ENCODE results near the gene ARL5C.

ARL5C gene

DNA sequence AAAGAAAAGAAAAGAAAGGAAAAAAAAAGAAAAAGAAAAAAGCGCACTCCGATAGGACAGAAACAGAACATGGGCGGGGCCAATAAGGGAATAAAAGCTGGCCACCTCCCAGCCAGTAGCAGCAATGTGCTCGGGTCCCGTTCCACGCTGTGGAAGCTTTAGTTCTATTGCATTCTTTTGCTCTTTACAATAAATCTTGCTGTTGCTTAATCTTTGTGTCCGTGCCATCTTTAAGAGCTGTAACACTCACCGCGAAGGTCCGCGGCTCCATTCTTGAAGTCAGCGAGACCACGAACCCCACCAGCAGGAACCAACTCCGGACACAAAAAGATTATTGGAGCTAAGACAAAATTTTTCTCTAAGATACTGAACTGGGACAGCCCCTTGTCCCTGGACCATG lies 3.1 kb upstream of the ARL5C start:
- in situ Hi-C loops (cut with MboI; ENCODE audit: low sequenced_read_pairs): loop anchor here (10.0 to 25.0 kb wide), 2 partner anchors 184 to 307 kb away; partner anchors contain the start of genes LASP1 and RPL23

DNA sequence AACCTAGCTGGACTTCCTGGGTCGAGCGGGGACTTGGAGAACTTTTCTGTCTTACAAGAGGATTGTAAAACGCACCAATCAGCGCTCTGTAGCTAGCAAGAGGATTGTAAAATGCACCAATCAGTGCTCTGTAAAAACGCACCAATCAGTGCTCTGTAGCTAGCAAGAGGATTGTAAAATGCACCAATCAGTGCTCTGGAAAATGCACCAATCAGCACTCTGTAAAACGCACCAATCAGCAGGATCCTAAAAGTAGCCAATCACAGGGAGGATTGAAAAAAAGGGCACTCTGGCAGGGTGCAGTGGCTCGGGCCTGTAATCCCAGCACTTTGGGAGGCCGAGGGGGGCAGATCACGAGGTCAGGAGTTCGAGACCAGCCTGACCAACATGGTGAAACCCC lies 2.5 kb upstream of the ARL5C start:
- in situ Hi-C loops (cut with MboI; ENCODE audit: low sequenced_read_pairs): loop anchor here (10.0 to 25.0 kb wide), 2 partner anchors 184 to 306 kb away; partner anchors contain the start of genes LASP1 and RPL23

DNA sequence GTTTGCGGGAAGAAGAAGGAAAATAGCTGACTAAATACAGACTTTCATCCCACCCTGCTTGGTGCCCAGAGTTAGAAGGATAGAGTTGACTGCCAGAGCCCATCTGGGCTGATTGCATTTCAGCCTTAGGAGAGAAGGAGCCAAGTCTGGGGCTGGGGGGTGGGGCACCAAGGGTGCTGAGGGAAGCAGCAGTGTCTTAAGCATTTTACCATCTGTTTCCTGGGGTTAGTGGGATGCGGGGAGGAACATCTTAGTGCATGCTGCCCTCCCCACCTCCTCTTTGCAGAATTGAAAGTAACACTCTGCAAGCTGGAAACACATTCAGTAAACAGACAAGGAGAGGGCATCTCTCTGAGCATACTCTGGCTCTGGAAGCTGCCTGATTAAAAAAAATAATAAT lies 1.5 kb upstream of the ARL5C start:
- in situ Hi-C loops (cut with MboI; ENCODE audit: low sequenced_read_pairs): loop anchor here (10.0 to 25.0 kb wide), 2 partner anchors 183 to 305 kb away; partner anchors contain the start of genes LASP1 and RPL23

DNA sequence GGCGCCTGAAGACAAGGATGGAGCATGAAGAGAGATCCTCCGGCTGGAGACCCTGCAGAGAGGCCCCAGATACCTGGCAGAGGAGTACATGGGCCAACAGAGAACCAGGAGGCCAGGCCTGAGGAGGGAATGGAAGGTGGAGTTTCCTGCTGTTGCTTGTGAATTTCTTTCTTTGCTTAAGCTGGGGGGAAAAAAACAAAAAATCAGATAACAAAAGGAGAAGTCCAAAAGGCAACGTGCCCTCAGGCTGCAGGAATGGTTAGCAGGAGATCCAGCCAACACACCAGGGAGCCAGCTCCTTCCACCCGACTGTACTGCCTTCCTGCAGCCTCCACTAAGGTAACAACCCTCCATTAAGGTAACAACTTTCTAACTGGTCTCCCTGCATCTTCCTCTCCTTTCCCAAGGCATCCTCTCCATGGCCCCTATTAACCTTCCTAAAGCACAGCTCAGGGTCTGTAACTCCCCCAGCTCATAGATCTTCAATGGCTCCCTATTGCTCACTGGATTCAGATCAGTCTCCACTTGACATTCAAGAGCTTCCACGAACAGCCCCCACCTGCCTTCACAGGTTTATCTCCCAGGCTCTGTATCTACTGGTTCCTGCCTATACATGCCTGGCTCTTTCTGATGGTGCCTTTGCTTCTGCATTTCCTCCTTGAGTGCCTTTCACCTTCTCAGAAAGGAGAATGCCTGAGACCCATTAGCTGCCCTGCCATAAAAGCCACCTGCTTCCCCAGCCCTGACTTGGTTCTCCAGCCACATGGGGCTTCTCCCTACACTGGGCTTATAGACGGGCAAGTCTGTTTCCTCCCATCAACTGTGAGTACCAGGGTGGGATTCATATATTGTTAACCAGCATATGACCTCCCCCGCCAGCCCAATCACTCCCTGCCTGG lies 725 bp upstream of the ARL5C start:
- in situ Hi-C loops (cut with MboI; ENCODE audit: low sequenced_read_pairs): loop anchor here (10.0 to 25.0 kb wide), 2 partner anchors 182 to 304 kb away; partner anchors contain the start of genes LASP1 and RPL23

DNA sequence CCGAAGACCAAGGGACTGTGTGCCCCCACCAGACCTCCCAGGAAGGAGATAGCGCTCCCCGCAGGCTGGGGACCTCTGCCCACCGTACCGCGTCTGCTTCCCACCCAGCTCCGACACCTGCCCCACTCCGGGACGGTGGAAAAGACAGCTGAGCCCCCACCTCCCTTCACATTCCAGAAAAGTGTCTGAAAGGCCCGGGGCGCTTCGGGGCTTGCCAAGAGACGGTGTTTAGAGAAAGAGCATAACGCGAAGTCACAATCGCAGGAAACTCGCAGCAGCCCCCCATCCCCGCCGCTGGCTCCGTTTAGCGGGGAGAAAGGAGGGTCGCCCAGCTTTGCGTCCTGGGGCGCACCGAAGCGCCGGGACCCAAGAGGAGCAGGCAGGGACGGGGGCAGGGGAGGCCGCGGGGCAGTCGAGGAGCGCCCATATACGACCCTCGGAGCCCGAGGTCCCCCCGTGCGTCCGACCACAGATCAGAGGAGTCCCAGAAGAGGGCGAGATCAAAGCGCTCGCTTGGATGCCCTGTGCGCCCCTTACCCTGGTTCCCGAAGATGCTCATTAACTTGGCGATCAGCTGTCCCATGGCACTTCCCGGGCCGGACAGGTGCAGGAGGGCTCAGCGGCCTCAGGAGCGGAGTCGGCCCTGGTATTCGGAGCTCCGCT lies 652 bp downstream of the ARL5C start:
- in situ Hi-C loops (cut with MboI; ENCODE audit: low sequenced_read_pairs): loop anchor here (10.0 to 25.0 kb wide), 2 partner anchors 181 to 303 kb away; partner anchors contain the start of genes LASP1 and RPL23

DNA sequence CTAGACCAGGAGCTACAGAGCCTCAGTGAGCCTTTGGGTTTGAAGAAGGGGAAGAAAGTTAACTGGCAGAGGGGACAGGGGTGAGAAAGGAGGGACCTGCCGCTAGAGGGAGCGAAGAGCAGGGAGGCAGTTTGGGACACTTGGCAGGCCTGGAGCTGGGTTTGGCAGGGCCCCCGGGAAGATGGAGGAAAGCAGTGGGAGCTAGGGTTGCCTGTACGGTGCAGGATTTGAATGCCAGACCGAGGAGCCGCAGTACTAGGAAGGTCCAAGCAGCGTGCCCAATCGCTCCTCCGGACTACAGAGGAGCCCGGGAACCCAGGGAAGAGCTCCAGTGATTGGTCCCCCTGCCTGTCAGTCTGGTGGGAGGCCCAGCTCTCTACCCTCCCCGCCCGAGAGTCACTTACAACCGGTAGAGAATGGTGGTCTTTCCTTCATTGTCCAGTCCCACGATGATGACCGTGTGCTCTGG lies 1.3 kb downstream of the ARL5C start:
- in situ Hi-C loops (cut with MboI; ENCODE audit: low sequenced_read_pairs): loop anchor here (10.0 to 25.0 kb wide), 2 partner anchors 180 to 302 kb away; partner anchors contain the start of genes LASP1 and RPL23

DNA sequence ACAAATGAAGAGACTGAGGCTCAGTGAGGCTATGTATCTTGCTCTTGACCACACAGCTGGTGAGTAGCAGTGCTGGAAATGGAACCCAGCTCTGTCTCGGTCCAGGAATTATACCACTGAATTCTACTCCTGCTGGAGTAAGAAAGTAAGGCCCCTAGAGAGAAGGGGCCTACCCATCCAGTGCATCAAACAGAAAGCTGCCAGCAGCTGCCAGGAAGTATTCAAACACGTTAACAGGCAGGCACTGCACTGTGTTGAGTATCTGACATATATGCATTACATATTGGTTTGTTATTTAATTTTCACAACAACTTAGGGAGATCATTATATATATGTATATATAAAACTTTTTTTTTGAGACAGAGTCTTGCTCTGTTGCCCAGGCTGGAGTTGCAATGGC lies 4.0 kb downstream of the ARL5C start:
- in situ Hi-C loops (cut with MboI; ENCODE audit: low sequenced_read_pairs): loop anchor here (10.0 to 25.0 kb wide), 2 partner anchors 177 to 300 kb away; partner anchors contain the start of genes LASP1 and RPL23

DNA sequence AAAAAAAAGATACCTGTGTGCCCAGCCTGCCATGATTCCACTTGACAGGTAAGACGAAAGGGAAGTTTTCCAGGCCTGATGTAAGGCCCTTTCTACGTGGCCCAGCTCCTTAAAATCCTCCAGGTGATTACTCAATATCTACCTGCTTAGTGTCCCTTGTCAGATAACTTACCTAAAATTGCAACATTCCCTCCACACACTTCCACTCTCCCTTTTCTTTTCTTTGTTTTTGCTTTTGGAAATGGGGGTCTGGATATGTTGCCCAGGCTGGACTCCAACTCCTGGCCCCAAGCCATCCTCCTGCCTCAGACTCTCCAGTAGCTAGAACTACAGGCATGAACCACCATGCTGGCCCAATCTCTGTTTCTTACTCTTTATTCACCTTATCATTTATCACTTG lies 7.3 kb downstream of the ARL5C start:
- in situ Hi-C loops (cut with MboI; ENCODE audit: low sequenced_read_pairs): loop anchor here (25.0 kb wide), 1 partner anchor 296 kb away; the partner anchor contains the start of genes LASP1 and RPL23

DNA sequence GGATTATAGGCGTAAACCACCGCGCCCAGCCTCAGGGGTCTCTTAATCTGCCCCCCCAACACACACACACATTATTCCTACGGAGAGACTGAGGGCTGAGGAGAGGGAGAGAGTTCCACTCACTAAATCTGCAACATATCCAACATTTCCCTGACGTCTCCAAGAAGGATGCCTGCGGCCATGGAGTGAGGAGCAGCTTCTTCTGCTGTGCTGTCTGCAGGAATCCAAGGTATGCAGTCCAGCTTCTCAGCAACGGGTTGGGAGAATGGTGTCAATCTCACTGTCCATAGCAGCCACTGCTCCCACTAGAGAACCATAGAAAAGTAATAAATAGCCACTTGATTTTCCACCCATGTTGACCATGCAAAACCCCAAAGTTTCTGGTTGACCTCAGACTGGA lies 9.5 kb downstream of the ARL5C start:
- in situ Hi-C loops (cut with MboI; ENCODE audit: low sequenced_read_pairs): loop anchor here (25.0 kb wide), 1 partner anchor 294 kb away; the partner anchor contains the start of genes LASP1 and RPL23

DNA sequence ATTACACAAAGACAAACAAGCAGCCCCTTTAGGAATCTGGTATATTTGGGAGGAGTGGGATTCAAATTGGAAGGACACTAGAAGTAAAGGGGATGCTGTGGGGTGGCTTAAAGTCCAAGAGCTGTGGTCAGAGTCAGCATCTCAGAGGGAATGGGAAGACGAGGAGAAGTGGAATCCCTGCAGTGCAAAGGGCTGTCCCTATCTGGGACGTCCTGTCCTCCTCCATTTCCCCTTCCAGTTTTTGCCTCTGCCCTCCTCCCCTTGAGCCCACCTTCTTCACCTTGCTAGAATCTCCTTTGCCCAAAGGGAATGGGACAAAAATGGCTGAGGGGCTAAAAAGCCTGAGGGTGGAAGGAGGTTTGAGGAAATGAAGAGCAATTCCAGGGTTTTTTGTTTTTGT lies 10.3 kb downstream of the ARL5C start:
- in situ Hi-C loops (cut with MboI; ENCODE audit: low sequenced_read_pairs): loop anchor here (25.0 kb wide), 1 partner anchor 293 kb away; the partner anchor contains the start of genes LASP1 and RPL23

DNA sequence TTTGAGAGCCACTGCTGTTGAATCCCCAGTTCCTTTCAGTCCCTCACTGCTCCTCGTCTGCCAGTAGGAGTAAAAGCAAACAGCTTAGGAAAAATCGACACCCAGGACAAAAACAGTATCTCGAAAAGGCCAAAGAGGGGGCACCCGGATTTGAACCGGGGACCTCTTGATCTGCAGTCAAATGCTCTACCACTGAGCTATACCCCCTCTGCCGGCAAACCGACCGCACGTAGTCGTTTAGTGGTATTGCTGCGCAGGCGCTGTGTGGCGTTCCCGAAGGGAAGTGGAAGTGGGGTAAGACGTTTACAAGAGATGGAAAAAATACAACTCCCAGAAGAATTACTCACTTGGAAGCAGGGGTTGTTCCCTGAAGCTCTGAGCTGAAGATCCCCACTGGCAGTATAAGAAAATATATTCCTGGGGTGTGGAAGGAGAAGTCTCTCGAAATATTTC lies 12.3 kb downstream of the ARL5C start:
- in situ Hi-C loops (cut with MboI; ENCODE audit: low sequenced_read_pairs): loop anchor here (25.0 kb wide), 1 partner anchor 291 kb away; the partner anchor contains the start of genes LASP1 and RPL23

DNA sequence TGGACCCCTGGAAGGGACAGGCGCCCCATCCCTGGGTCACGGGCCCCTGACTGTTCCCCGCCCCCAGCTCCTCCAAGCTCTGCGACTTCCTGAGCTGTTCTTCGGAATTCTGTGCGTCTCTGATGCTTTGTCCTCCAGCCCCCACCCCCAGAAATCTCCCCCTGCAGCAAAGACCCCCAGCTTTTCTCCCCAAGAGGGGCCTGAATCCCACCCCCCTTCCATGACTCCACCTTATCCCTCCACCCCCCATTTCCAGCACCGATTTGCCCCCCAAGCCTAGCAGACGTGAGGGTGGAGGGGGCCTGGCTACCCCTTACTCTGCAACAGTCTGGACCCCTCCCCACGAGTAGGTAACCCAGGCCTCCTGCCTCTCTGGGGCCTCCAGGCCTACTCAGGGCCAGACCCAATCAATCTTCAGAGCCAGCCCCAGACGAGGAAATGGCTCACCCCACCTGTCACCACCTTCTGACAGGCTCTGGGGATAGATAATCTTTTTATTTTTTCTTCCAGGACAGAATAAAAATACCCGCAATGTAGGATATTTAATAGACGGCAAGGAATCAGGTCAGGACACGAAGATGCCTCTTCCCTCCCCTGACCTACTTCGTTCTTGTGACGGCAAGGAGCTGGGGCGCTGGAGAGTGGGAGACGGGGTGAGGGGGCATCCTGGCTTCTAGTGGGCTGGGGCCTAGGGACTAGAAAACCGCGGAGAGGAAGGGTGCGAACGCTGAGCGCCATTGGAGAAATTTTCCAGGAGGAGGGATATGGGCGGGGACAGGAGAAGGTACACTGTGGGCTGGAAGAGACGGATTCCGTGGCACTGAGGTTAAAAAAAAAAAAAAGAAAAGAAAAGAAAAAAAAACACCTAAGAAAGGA lies 13.8 kb downstream of the ARL5C start:
- in situ Hi-C loops (cut with MboI; ENCODE audit: low sequenced_read_pairs): loop anchor here (25.0 kb wide), 1 partner anchor 290 kb away; the partner anchor contains the start of genes LASP1 and RPL23

DNA sequence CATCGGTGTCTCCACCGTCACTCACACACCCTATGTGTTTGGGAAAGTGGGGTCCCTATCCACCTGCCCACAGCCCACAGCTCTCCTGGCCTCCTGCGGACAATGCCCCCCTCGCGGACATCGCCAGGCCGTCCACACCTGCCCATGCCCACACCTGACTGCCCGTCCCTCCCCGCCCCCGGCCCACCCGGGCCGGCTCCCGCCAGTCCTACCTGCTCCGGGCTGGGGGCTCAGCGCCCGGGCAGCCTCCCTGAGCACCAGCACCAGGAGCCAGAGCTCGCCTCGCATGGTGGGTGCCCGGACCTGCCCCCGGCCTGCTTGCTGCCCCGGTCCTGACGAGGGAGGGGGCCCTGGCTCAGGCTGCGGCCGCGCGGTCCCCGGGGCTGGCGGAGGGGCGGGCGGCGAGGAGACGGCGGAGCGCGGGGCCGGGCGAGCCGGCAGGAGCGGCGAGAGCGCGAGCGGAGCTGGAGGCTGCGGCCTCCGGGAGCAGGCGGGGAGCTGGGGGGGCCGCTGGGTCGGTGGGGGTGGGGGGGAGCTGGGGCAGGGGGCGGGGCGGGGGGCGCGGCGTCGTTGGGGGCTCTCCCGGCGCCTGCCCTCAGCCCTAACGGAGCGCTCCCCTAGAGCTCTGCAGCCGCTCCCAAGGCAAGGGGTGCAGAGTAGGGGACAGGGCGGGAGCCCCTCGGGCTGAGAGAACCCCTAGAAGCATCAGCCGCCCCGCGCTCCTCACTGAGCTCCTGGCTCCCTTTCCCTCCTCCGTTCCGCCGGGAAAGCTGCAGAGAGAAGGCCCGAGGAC lies 14.6 kb downstream of the ARL5C start, which contains the start of gene PLXDC1:
Gene PLXDC1, minus strand, starts transcription at position 488 of the 793 bp plus-strand sequence. Its CDS starts 200 bp downstream, at position 288.
- in situ Hi-C loops (cut with MboI; ENCODE audit: low sequenced_read_pairs): loop anchor here (25.0 kb wide), 1 partner anchor 289 kb away; the partner anchor contains the start of genes LASP1 and RPL23

DNA sequence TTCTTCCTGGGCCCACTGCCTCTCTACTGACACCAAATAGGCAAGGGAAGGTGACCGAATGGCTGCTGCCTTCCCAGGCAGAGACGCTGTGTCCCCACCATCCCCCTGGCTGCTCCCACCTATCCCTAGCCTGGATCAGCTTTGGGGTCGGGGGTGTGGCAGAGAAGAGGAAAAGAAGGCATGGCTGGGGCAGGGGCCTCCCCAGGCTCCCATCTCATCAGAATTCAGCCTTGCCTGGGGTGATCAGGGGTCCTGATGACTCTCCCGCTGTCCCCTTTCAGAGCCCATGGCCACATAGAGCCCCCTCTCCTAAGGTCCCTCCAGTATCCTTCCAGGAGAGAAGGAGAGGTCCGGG lies 15.2 kb downstream of the ARL5C start:
- in situ Hi-C loops (cut with MboI; ENCODE audit: low sequenced_read_pairs): loop anchor here (25.0 kb wide), 1 partner anchor 288 kb away; the partner anchor contains the start of genes LASP1 and RPL23

DNA sequence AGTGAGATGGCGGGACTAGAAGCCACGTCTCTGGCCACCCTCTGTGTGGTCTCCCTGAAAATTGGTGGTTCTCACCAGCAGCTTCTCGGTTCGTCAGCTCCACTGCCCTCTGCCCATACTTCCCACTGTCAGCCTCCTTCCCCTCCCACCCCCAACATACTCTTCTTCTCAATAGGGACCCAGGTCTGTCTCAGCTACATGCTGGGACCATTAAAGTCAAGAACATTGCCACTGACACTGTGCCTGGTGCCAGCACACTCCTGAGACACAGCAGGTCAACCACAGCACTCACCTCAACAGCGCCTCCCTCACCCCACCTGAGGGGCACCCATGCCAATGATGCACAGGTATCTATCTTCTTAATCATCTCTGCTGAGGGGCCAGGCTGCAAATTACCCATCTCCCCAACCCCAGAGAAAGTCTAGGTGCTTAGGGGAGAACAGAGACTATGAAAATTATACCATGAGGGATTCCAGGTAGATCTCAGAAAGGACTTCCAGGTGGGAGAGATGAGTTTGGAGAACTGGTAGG lies 15.8 kb downstream of the ARL5C start:
- in situ Hi-C loops (cut with MboI; ENCODE audit: low sequenced_read_pairs): loop anchor here (25.0 kb wide), 1 partner anchor 288 kb away; the partner anchor contains the start of genes LASP1 and RPL23

DNA sequence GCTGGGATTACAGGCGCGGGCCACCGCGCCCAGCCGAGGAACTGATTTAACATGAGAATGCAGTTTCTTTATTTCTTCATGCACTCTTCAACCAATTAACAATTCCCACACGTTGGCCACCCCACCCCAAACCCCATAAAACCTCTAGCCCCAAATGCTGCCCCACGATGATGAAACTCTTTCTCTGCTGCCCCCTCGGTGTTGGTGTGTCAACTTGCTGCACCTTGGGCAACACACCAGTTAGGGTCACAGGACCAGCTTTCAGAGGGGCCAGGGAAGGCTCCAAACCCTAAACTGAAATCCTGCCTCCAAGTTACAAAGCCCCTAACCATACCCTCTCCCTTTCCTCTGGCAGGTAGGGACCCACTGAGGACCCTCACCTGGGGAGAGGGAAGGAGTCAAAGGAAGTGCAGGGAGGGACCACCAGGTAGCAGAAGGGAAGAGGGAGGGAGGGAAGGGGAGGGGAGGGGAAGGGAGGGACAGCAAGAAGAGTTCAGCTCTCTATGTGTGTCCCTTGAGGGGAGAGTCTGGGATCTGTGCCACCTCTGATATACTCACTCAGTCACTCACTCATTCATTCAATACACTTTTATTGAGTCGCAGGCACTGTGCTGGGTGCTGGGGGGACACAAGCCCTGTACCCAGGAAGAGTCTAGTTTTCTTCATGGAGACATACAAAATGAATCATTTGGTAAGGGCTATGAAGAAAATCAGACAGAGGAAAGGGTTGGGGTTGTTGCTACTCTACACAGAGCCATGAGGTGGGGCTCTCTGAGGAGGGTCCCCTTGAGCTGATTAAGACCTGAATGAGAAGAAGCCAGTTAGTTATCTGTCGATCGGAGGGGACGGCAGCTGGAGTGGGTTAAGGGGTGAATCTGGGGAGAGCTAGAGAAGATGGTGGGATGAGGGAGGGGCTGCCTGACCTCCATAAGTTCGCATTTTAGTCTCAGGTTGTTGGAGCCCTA lies 18.5 kb downstream of the ARL5C start:
- in situ Hi-C loops (cut with MboI; ENCODE audit: low sequenced_read_pairs): no loop called here

DNA sequence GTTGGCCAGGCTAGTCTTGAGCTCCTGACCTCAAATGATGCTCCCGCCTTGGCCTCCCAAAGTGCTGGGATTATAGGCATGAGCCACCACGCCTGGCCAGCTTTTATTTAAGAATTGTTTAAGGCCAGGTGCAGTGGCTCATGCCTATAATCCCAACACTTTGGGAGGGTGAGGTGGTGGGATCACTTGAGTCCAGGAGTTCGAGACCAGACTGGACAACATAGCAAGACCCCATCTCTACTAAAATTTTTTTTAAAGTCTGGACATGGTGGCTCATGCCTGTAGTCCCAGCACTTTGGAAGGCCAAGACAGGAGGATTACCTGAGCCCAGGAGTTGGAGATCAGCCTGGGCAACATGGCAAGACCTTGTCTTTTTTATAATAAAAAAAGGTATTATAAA lies 19.7 kb downstream of the ARL5C start:
- in situ Hi-C loops (cut with MboI; ENCODE audit: low sequenced_read_pairs): no loop called here

Data from HL-60/S4 (cell line).